Measurements from ENCODE around the gene ADAM19.

ADAM19 gene

GRCh38 chr5:157561110-157561509, 14.5 kb downstream of the ADAM19 start:
- no peak for DNase-seq

GRCh38 chr5:157559301-157559700, 16.3 kb downstream of the ADAM19 start:
- no peak for DNase-seq

- no peak for DNase-seq
Observed at GRCh38 chr5:157558681-157559080, 16.9 kb downstream of the ADAM19 start.

- no peak for DNase-seq
Observed at GRCh38 chr5:157558041-157558595, 17.5 kb downstream of the ADAM19 start.

- no peak for DNase-seq
Observed at GRCh38 chr5:157556615-157557418, 18.8 kb downstream of the ADAM19 start.

GRCh38 chr5:157555037-157555640, 20.4 kb downstream of the ADAM19 start:
- no peak for DNase-seq

GRCh38 chr5:157554179-157555036, 21.2 kb downstream of the ADAM19 start:
- no peak for DNase-seq

- no peak for DNase-seq
Observed at GRCh38 chr5:157552650-157553049, 22.9 kb downstream of the ADAM19 start.

GRCh38 chr5:157550663-157551062, 24.9 kb downstream of the ADAM19 start:
- DNase-seq = no peak

GRCh38 chr5:157549954-157550549, 25.5 kb downstream of the ADAM19 start:
- DNase-seq = no peak

GRCh38 chr5:157549283-157549629, 26.3 kb downstream of the ADAM19 start:
- DNase-seq = no peak

- DNase-seq = no peak
Observed at GRCh38 chr5:157548513-157549282, 26.9 kb downstream of the ADAM19 start.

- DNase-seq = no peak
Observed at GRCh38 chr5:157547941-157548512, 27.5 kb downstream of the ADAM19 start.

GRCh38 chr5:157546456-157547100, 29.0 kb downstream of the ADAM19 start:
- DNase-seq = no peak

- no peak for DNase-seq
Observed at GRCh38 chr5:157545610-157546310, 29.8 kb downstream of the ADAM19 start.

- DNase-seq = no peak
Observed at GRCh38 chr5:157544623-157544989, 31.0 kb downstream of the ADAM19 start.

- DNase-seq = no peak
Observed at GRCh38 chr5:157543825-157544622, 31.6 kb downstream of the ADAM19 start.

- DNase-seq = no peak
Observed at GRCh38 chr5:157542282-157543000, 33.1 kb downstream of the ADAM19 start.
